HepG2 (cell line): ENCODE data around the gene JMJD8. TPM values are rescaled to one million over a fixed set of nuclear protein-coding genes. Genes with fewer than 3 reads are reported as not detected.

Experiments used
- AGO2 ChIP-seq: fragments of 200-400 bp; formaldehyde crosslinking; optimal IDR thresholded peaks from 2 replicates; pipeline ENCODE3; 2017; ENCODE audit warnings: mild to moderate bottlenecking, low read depth, low read length, moderate library complexity
- HNRNPL ChIP-seq: fragments of 200-400 bp; formaldehyde crosslinking; IDR thresholded peaks from 2 replicates; pipeline ENCODE4 v1.6.1; 2017; ENCODE audit warnings: mild to moderate bottlenecking, low read depth, low read length
- KDM2A ChIP-seq: sonication (generic); formaldehyde crosslinking; IDR thresholded peaks from 2 replicates; pipeline ENCODE4 v1.4.0; 2020; ENCODE audit warnings: low read depth, missing genetic modification reagents, borderline replicate concordance
- NRL ChIP-seq: sonication (generic); formaldehyde crosslinking; IDR thresholded peaks from 2 replicates; pipeline ENCODE4 v1.5.0; 2020; ENCODE audit warnings: missing genetic modification reagents, mild to moderate bottlenecking, moderate library complexity, borderline replicate concordance
- YY1 ChIP-seq: IDR thresholded peaks from 2 replicates; pipeline ENCODE4 v1.6.1; 2011; ENCODE audit warnings: low read length, low read depth, moderate library complexity, mild to moderate bottlenecking; ENCODE audit not compliant: insufficient read depth, insufficient replicate concordance
- ZNF180 ChIP-seq: sonication (generic); formaldehyde crosslinking; IDR thresholded peaks from 2 replicates; pipeline ENCODE4 v1.4.0; 2020; ENCODE audit warnings: low read depth, missing genetic modification reagents, borderline replicate concordance
- ZNF724P ChIP-seq: sonication (generic); formaldehyde crosslinking; IDR thresholded peaks from 2 replicates; pipeline ENCODE4 v1.8.0; 2022; ENCODE audit warnings: missing genetic modification reagents, borderline replicate concordance
- ZSCAN25 ChIP-seq: sonication (generic); formaldehyde crosslinking; IDR thresholded peaks from 2 replicates; pipeline ENCODE4 v1.8.0; 2022; ENCODE audit warnings: mild to moderate bottlenecking, missing genetic modification reagents
- polyA plus RNA-seq, 8 experiments: library from polyadenylated mRNA; depleted of rRNA in 3 of 8; stranded (reverse) in 7 of 8; unstranded in 1 of 8; fragments of >200 nt; fragmentation: Illumina TruSeq in 4 of 8; extraction: Trizol in 4 of 8; gene quantifications; 2 replicates each; pipeline versions ENCODE4 v1.2.1 to v1.2.3, GENCODE V29; 2011 to 2016; ENCODE audit warnings: low read depth in 4 of 8, missing spikeins in 1 of 8, mixed read lengths in 1 of 8; ENCODE audit not compliant: insufficient read depth in 1 of 8
- total RNA-seq, 5 experiments: library from RNA; depleted of rRNA; stranded (reverse); fragments of >200 nt; fragmentation: Illumina TruSeq; extraction: Trizol; gene quantifications; 2 replicates each; pipeline ENCODE4 v1.2.3, GENCODE V29; 2016; ENCODE audit warnings: low read depth in 1 of 5
- TF ChIP-seq, protein P1 (sequence below): sonication (generic); formaldehyde crosslinking; IDR thresholded peaks from 2 replicates; pipeline ENCODE4 v1.4.0; 2020; ENCODE audit warnings: missing genetic modification reagents, low read depth, mild to moderate bottlenecking, borderline replicate concordance
- TF ChIP-seq, protein P2 (sequence below): sonication (generic); formaldehyde crosslinking; IDR thresholded peaks from 2 replicates; pipeline ENCODE4 v1.5.0; 2020; ENCODE audit warnings: missing genetic modification reagents
- TF ChIP-seq, protein P3 (sequence below): sonication (generic); formaldehyde crosslinking; IDR thresholded peaks from 2 replicates; pipeline ENCODE4 v1.4.0; 2020; ENCODE audit warnings: mild to moderate bottlenecking, missing genetic modification reagents
- TF ChIP-seq, protein P4 (sequence below): sonication (generic); formaldehyde crosslinking; IDR thresholded peaks from 2 replicates; pipeline ENCODE4 v1.5.0; 2020; ENCODE audit warnings: mild to moderate bottlenecking, missing genetic modification reagents, borderline replicate concordance
- TF ChIP-seq, protein P5 (sequence below), 2 experiments: sonication (generic) in 1 of 2; formaldehyde crosslinking in 1 of 2; IDR thresholded peaks; 2 replicates each; pipeline versions ENCODE4 v1.6.1 to v1.9.0; 2014 to 2022; ENCODE audit warnings: antibody characterized with exemption in 1 of 2, borderline replicate concordance in 1 of 2, inconsistent platforms in 1 of 2, low read depth in 1 of 2, missing genetic modification reagents in 1 of 2

Gene JMJD8
- total and polyA plus RNA-seq, 2 of the 13 experiments (the other 11 are each of a cell fraction or from before 2014, with no cell fraction given) = 2.6 to 11.8 TPM

DNA sequence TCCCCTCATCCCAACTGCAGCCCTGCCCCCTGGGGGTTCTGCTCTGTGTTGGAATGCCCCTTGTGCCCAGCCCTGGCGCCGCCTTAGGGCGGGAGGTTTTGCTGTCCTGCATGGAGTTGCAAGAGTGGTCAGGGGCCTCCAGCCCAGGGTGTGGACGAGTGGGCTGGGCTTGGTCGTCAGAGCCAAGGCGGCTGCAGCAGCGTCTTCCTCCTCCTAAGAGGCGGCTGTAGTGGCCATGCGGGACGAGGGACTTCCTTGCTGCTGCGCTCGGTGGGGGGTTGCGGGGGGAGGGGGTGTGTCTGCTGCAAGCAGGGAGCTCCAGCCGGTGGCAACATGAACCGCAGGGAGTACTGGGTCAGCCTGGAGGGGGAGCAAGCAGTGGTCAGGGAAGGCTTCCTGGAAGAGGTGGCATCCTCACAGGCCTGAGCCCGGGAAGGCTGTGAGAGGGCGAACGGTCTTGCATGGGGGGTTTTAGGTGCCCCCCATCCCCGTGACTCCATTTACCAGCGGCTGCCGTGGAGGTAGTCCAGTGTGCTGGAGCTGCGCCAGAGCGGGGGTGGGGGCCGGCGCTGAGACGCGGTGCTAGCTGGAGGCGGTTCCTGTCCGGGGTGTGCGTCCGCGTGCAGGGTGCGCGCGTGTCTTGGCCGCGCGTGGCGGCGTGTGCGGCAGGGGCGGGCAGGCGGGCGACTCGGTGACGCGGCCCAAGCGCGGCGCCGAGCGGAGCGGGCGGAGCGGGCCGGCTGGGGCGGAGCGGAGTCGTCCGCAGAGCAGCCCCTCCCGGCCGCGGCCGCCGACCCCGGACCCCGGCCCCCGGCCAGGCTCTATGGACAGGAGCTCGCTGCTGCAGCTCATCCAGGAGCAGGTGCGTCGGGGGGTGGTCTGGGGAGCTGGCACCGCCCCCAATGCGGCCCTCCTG is 8.9 kb downstream of the JMJD8 start, which contains the start of gene RHBDL1 (continued):
- TF ChIP-seq YY1 = peak; percentile 10
- TF ChIP-seq, protein P1, sequence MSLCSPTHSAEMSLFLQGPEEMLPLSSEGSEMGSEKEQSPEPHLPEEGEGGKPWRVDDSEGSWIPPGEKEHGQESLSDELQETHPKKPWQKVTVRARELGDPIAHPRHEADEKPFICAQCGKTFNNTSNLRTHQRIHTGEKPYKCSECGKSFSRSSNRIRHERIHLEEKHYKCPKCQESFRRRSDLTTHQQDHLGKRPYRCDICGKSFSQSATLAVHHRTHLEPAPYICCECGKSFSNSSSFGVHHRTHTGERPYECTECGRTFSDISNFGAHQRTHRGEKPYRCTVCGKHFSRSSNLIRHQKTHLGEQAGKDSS (CRISPR knock-in tag) = 0 out of 2 replicates have a peak, but pooled peaks have one; percentile 13
- TF ChIP-seq, protein P2, sequence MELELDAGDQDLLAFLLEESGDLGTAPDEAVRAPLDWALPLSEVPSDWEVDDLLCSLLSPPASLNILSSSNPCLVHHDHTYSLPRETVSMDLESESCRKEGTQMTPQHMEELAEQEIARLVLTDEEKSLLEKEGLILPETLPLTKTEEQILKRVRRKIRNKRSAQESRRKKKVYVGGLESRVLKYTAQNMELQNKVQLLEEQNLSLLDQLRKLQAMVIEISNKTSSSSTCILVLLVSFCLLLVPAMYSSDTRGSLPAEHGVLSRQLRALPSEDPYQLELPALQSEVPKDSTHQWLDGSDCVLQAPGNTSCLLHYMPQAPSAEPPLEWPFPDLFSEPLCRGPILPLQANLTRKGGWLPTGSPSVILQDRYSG (CRISPR knock-in tag) = no peak
- TF ChIP-seq ZSCAN25 (CRISPR knock-in tag) = peak; percentile 10; the same call in 1 of the 2 replicates
- TF ChIP-seq, protein P3, sequence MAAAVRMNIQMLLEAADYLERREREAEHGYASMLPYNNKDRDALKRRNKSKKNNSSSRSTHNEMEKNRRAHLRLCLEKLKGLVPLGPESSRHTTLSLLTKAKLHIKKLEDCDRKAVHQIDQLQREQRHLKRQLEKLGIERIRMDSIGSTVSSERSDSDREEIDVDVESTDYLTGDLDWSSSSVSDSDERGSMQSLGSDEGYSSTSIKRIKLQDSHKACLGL (CRISPR knock-in tag) = peak; percentile 65
- TF ChIP-seq, protein P4, sequence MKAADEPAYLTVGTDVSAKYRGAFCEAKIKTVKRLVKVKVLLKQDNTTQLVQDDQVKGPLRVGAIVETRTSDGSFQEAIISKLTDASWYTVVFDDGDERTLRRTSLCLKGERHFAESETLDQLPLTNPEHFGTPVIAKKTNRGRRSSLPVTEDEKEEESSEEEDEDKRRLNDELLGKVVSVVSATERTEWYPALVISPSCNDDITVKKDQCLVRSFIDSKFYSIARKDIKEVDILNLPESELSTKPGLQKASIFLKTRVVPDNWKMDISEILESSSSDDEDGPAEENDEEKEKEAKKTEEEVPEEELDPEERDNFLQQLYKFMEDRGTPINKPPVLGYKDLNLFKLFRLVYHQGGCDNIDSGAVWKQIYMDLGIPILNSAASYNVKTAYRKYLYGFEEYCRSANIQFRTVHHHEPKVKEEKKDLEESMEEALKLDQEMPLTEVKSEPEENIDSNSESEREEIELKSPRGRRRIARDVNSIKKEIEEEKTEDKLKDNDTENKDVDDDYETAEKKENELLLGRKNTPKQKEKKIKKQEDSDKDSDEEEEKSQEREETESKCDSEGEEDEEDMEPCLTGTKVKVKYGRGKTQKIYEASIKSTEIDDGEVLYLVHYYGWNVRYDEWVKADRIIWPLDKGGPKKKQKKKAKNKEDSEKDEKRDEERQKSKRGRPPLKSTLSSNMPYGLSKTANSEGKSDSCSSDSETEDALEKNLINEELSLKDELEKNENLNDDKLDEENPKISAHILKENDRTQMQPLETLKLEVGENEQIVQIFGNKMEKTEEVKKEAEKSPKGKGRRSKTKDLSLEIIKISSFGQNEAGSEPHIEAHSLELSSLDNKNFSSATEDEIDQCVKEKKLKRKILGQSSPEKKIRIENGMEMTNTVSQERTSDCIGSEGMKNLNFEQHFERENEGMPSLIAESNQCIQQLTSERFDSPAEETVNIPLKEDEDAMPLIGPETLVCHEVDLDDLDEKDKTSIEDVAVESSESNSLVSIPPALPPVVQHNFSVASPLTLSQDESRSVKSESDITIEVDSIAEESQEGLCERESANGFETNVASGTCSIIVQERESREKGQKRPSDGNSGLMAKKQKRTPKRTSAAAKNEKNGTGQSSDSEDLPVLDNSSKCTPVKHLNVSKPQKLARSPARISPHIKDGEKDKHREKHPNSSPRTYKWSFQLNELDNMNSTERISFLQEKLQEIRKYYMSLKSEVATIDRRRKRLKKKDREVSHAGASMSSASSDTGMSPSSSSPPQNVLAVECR = peak; percentile 54; the same call in 1 of the 2 replicates
- TF ChIP-seq HNRNPL = 0 out of 2 replicates have a peak, but pooled peaks have one; percentile 60
- no peak for TF ChIP-seq ZNF724P (CRISPR knock-in tag)
- TF ChIP-seq ZNF180 (CRISPR knock-in tag) = no peak
- no peak for TF ChIP-seq NRL (CRISPR knock-in tag)
- peak; percentile 94; the same call in 1 of the 2 replicates for TF ChIP-seq KDM2A
- TF ChIP-seq, protein P5, sequence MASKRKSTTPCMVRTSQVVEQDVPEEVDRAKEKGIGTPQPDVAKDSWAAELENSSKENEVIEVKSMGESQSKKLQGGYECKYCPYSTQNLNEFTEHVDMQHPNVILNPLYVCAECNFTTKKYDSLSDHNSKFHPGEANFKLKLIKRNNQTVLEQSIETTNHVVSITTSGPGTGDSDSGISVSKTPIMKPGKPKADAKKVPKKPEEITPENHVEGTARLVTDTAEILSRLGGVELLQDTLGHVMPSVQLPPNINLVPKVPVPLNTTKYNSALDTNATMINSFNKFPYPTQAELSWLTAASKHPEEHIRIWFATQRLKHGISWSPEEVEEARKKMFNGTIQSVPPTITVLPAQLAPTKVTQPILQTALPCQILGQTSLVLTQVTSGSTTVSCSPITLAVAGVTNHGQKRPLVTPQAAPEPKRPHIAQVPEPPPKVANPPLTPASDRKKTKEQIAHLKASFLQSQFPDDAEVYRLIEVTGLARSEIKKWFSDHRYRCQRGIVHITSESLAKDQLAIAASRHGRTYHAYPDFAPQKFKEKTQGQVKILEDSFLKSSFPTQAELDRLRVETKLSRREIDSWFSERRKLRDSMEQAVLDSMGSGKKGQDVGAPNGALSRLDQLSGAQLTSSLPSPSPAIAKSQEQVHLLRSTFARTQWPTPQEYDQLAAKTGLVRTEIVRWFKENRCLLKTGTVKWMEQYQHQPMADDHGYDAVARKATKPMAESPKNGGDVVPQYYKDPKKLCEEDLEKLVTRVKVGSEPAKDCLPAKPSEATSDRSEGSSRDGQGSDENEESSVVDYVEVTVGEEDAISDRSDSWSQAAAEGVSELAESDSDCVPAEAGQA (IDR thresholded peaks at IDR 0.05; ENCODE audit: low read depth) = no peak
- TF ChIP-seq, protein P5 (CRISPR knock-in tag; IDR thresholded peaks at IDR 0.05; ENCODE audit: borderline replicate concordance) = no peak
- TF ChIP-seq AGO2 = peak; percentile 93
